Activated T-helper 17 cell treated with anti-CD3 and anti-CD28 coated beads, Interleukin-2, amount 50 U/mL, for 72 hours (primary cell): ENCODE measurements around the gene RNPC3. TPM values are rescaled to one million over a fixed set of nuclear protein-coding genes. Genes with fewer than 3 reads are reported as not detected.
A peak's percentile ranks its signal among the peaks of the same experiment; 100 is the strongest.

Source experiments
- ATAC-seq: fragments of 150-1000 bp; cut with Tn5 transposase; replicated peaks from 2 replicates; pipeline ENCODE4 v1.10.0; 2021; ENCODE audit warnings: mild to moderate bottlenecking, moderate library complexity
- H3K27ac Mint-ChIP-seq: one replicate; pipeline ENCODE4 v1.8.0; 2022; ENCODE audit warnings: mixed read lengths
- H3K27me3 Mint-ChIP-seq: one replicate; pipeline ENCODE4 v1.8.0; 2022; ENCODE audit warnings: mixed read lengths
- H3K36me3 Mint-ChIP-seq: one replicate; pipeline ENCODE4 v1.8.0; 2022; ENCODE audit warnings: low read depth, mild to moderate bottlenecking, mixed read lengths
- H3K4me1 Mint-ChIP-seq: one replicate; pipeline ENCODE4 v1.8.0; 2022; ENCODE audit warnings: mixed read lengths
- H3K4me3 Mint-ChIP-seq: one replicate; pipeline ENCODE4 v1.8.0; 2022; ENCODE audit warnings: mild to moderate bottlenecking, mixed read lengths
- H3K9me3 Mint-ChIP-seq: one replicate; pipeline ENCODE4 v1.8.0; 2022; ENCODE audit warnings: mixed read lengths
- total RNA-seq, 2 donors: library from RNA; stranded (reverse); gene quantifications; one replicate each; pipeline ENCODE4 v1.2.3, GENCODE V29; 2022

Gene RNPC3
- 10 to 100 TPM; 14.2 to 27.2 TPM for total RNA-seq

- peaks cover 45% of the 10 kb centered on the region for H3K36me3 Mint-ChIP-seq
- H3K4me1 Mint-ChIP-seq = peaks cover 38% of the 10 kb centered on the region
- no peaks in the 10 kb centered on the region for H3K27me3 Mint-ChIP-seq
- no peaks in the 10 kb centered on the region for H3K9me3 Mint-ChIP-seq
- H3K4me3 Mint-ChIP-seq = peak within 1 kb of the TSS; percentile 99
- ATAC-seq = peak; percentile 61
- H3K27ac Mint-ChIP-seq = peak within 1 kb of the TSS; percentile 98
Observed at GRCh38 chr1:103525607-103526507, at the start of gene RNPC3. Gene RNPC3 (plus strand): TSS chr1:103525699. CDS start chr1:103526071, 372 bp downstream.

- Mint-ChIP-seq H3K27me3 (peaks cover 6% of the 10 kb centered on the region), H3K36me3 (no peaks in the 10 kb centered on the region), H3K4me3 (no peak overlapping the region), H3K9me3 (no peaks in the 10 kb centered on the region), H3K4me1 (no peaks in the 10 kb centered on the region), H3K27ac (no peak overlapping the region)
- no peak for ATAC-seq
Observed at GRCh38 chr1:103477101-103477500, 48.4 kb upstream of the RNPC3 start.

GRCh38 chr1:103489935-103490334 is 35.6 kb upstream of the RNPC3 start:
- Mint-ChIP-seq H3K4me1 (no peaks in the 10 kb centered on the region), H3K27me3 (peaks cover 3% of the 10 kb centered on the region), H3K4me3 (no peak overlapping the region), H3K36me3 (no peaks in the 10 kb centered on the region), H3K9me3 (no peaks in the 10 kb centered on the region), H3K27ac (no peak overlapping the region)
- no peak for ATAC-seq

- Mint-ChIP-seq H3K4me1 (no peaks in the 10 kb centered on the region), H3K9me3 (no peaks in the 10 kb centered on the region), H3K36me3 (no peaks in the 10 kb centered on the region), H3K27me3 (peaks cover 4% of the 10 kb centered on the region), H3K27ac (no peak overlapping the region), H3K4me3 (no peak overlapping the region)
- ATAC-seq = no peak
Observed at GRCh38 chr1:103492003-103492625, 33.4 kb upstream of the RNPC3 start.

GRCh38 chr1:103496014-103496635 is 29.4 kb upstream of the RNPC3 start:
- Mint-ChIP-seq H3K27ac (no peak overlapping the region), H3K36me3 (no peaks in the 10 kb centered on the region), H3K4me1 (no peaks in the 10 kb centered on the region), H3K4me3 (no peak overlapping the region), H3K9me3 (no peaks in the 10 kb centered on the region), H3K27me3 (peaks cover 4% of the 10 kb centered on the region)
- ATAC-seq = no peak

GRCh38 chr1:103497404-103497803 is 28.1 kb upstream of the RNPC3 start:
- Mint-ChIP-seq H3K27me3 (peaks cover 4% of the 10 kb centered on the region), H3K4me3 (no peak overlapping the region), H3K36me3 (no peaks in the 10 kb centered on the region), H3K9me3 (no peaks in the 10 kb centered on the region), H3K27ac (no peak overlapping the region), H3K4me1 (no peaks in the 10 kb centered on the region)
- no peak for ATAC-seq

- no peaks in the 10 kb centered on the region for H3K27me3 Mint-ChIP-seq
Observed at GRCh38 chr1:103509250-103509649, 16.2 kb upstream of the RNPC3 start.

GRCh38 chr1:103513711-103514110 is 11.8 kb upstream of the RNPC3 start:
- H3K9me3 Mint-ChIP-seq = no peaks in the 10 kb centered on the region
- H3K4me1 Mint-ChIP-seq = no peaks in the 10 kb centered on the region
- H3K36me3 Mint-ChIP-seq = peaks cover 6% of the 10 kb centered on the region
- ATAC-seq = no peak
- H3K4me3 Mint-ChIP-seq = no peak overlapping the region
- no peaks in the 10 kb centered on the region for H3K27me3 Mint-ChIP-seq
- no peak overlapping the region for H3K27ac Mint-ChIP-seq

More at GRCh38 chr1:103509250-103509649, 16.2 kb upstream of the RNPC3 start:
- no peak for ATAC-seq
- Mint-ChIP-seq H3K27ac (no peak overlapping the region), H3K4me1 (no peaks in the 10 kb centered on the region), H3K9me3 (no peaks in the 10 kb centered on the region), H3K4me3 (no peak overlapping the region), H3K36me3 (peaks cover 6% of the 10 kb centered on the region)

- Mint-ChIP-seq H3K27me3 (no peaks in the 10 kb centered on the region), H3K4me1 (no peaks in the 10 kb centered on the region), H3K36me3 (peaks cover 6% of the 10 kb centered on the region), H3K9me3 (no peaks in the 10 kb centered on the region), H3K27ac (no peak overlapping the region), H3K4me3 (no peak overlapping the region)
- peak; percentile 58 for ATAC-seq
Observed at GRCh38 chr1:103514920-103515503, 10.5 kb upstream of the RNPC3 start.

GRCh38 chr1:103516283-103516682 is 9.2 kb upstream of the RNPC3 start:
- Mint-ChIP-seq H3K4me3 (peak overlapping the region; percentile 17), H3K36me3 (no peaks in the 10 kb centered on the region), H3K27ac (no peak overlapping the region), H3K9me3 (no peaks in the 10 kb centered on the region), H3K4me1 (no peaks in the 10 kb centered on the region), H3K27me3 (no peaks in the 10 kb centered on the region)
- ATAC-seq = peak; percentile 55

GRCh38 chr1:103516693-103517092 is 8.8 kb upstream of the RNPC3 start:
- H3K27ac Mint-ChIP-seq = no peak overlapping the region
- H3K9me3 Mint-ChIP-seq = no peaks in the 10 kb centered on the region
- H3K4me1 Mint-ChIP-seq = no peaks in the 10 kb centered on the region
- peak overlapping the region; percentile 17 for H3K4me3 Mint-ChIP-seq
- H3K36me3 Mint-ChIP-seq = no peaks in the 10 kb centered on the region
- peak; percentile 63 for ATAC-seq
- no peaks in the 10 kb centered on the region for H3K27me3 Mint-ChIP-seq

- ATAC-seq = peak; percentile 69
- no peaks in the 10 kb centered on the region for H3K4me1 Mint-ChIP-seq
- no peaks in the 10 kb centered on the region for H3K27me3 Mint-ChIP-seq
- no peaks in the 10 kb centered on the region for H3K9me3 Mint-ChIP-seq
- peak overlapping the region; percentile 21 for H3K4me3 Mint-ChIP-seq
- H3K27ac Mint-ChIP-seq = peak overlapping the region; percentile 4
- no peaks in the 10 kb centered on the region for H3K36me3 Mint-ChIP-seq
Observed at GRCh38 chr1:103517380-103518047, 8.0 kb upstream of the RNPC3 start.

GRCh38 chr1:103520822-103521221 is 4.7 kb upstream of the RNPC3 start:
- no peaks in the 10 kb centered on the region for H3K27me3 Mint-ChIP-seq
- no peaks in the 10 kb centered on the region for H3K9me3 Mint-ChIP-seq
- H3K36me3 Mint-ChIP-seq = peaks cover 2% of the 10 kb centered on the region
- H3K4me1 Mint-ChIP-seq = no peaks in the 10 kb centered on the region
- H3K27ac Mint-ChIP-seq = no peak overlapping the region
- no peak for ATAC-seq
- H3K4me3 Mint-ChIP-seq = no peak overlapping the region

GRCh38 chr1:103523346-103523745 is 2.2 kb upstream of the RNPC3 start:
- no peak overlapping the region for H3K4me3 Mint-ChIP-seq
- peaks cover 22% of the 10 kb centered on the region for H3K36me3 Mint-ChIP-seq
- no peak overlapping the region for H3K27ac Mint-ChIP-seq
- no peaks in the 10 kb centered on the region for H3K9me3 Mint-ChIP-seq
- no peak for ATAC-seq
- H3K27me3 Mint-ChIP-seq = no peaks in the 10 kb centered on the region
- H3K4me1 Mint-ChIP-seq = peaks cover 14% of the 10 kb centered on the region
